PC-3 (cell line): ENCODE measurements around the gene BPI.

Experiments used
- CTCF ChIP-seq: fragments of 300-600 bp; sonication (generic); conservative IDR thresholded peaks from 2 replicates; pipeline ENCODE4 v1.5.1; 2017; ENCODE audit warnings: antibody characterized with exemption, low read depth, mild to moderate bottlenecking, low read length
- EZH2 ChIP-seq: fragments of 300-600 bp; sonication (generic); IDR thresholded peaks from one replicate; pipeline ENCODE4 v1.6.1; 2017; ENCODE audit warnings: antibody characterized with exemption, mild to moderate bottlenecking, low read length; ENCODE audit not compliant: unreplicated experiment
- EZH2phosphoT487 ChIP-seq: fragments of 300-600 bp; sonication (generic); IDR thresholded peaks from 2 replicates; pipeline ENCODE4 v1.6.1; 2018; ENCODE audit warnings: mild to moderate bottlenecking, antibody characterized with exemption, low read length, borderline replicate concordance

- TF ChIP-seq CTCF, result no peak
- no peak for TF ChIP-seq EZH2
- no peak for TF ChIP-seq EZH2phosphoT487
Measured at GRCh38 chr20:38342713-38343310, 38.9 kb downstream of the BPI start.
